Vagina (tissue), 2 donors: ENCODE data around the gene ADNP2. TPM values are rescaled to one million over a fixed set of nuclear protein-coding genes. Genes with fewer than 3 reads are reported as not detected.
"Not testable (repeated sequence)": the region's sequence is repeated elsewhere in the genome, so short reads cannot be mapped to it uniquely, and the experiment has no call there.

Experiments used
- DNase-seq, 2 donors: peaks; one replicate each; pipeline ENCODE4 v3.0.0-alpha.2; 2017; ENCODE audit errors: extremely low spot score in 2 of 2
- H3K27ac ChIP-seq: fragments of 200-600 bp; sonication (generic); one replicate; pipeline ENCODE4 v1.5.1; 2019
- H3K27me3 ChIP-seq: fragments of 200-600 bp; sonication (generic); one replicate; pipeline ENCODE4 v1.5.1; 2019
- H3K36me3 ChIP-seq, 2 donors: fragments of 200-600 bp; sonication (generic); one replicate each; pipeline ENCODE4 v1.5.1; 2017 to 2019
- H3K4me1 ChIP-seq: fragments of 200-600 bp; sonication (generic); one replicate; pipeline ENCODE4 v1.5.1; 2019
- H3K4me3 ChIP-seq, 2 donors: fragments of 200-600 bp; sonication (generic); 1 replicate in 1 of 2; 2 replicates in 1 of 2; pipeline ENCODE4 v1.5.1; 2016 to 2019
- H3K9me3 ChIP-seq: fragments of 200-600 bp; sonication (generic); one replicate; pipeline ENCODE4 v1.5.1; 2019
- CTCF ChIP-seq, 3 experiments: fragments of 450-650 bp in 2 of 3; fragments of 200-600 bp in 1 of 3; sonication (generic) in 1 of 3; IDR thresholded peaks; one replicate each; pipeline ENCODE4 v1.5.1; 2017 to 2019; ENCODE audit warnings: antibody characterized with exemption in 3 of 3, mild to moderate bottlenecking in 2 of 3, moderate library complexity in 2 of 3
- POLR2A ChIP-seq, 2 donors: fragments of 450-650 bp; IDR thresholded peaks; one replicate each; pipeline ENCODE4 v1.6.1; 2017; ENCODE audit warnings: antibody characterized with exemption in 2 of 2, mild to moderate bottlenecking in 2 of 2, moderate library complexity in 2 of 2
- POLR2AphosphoS5 ChIP-seq, 2 donors: sonication (generic); formaldehyde crosslinking; IDR thresholded peaks; one replicate each; pipeline ENCODE4 v1.9.0; 2017; ENCODE audit warnings: antibody characterized with exemption in 2 of 2, mild to moderate bottlenecking in 2 of 2, low read depth in 1 of 2; ENCODE audit not compliant: insufficient read depth in 1 of 2
- intact Hi-C: fragments of 100-400 bp; cut with DNase I; formaldehyde crosslinking; loops from one replicate; pipeline ENCODE4 v1.15.1; 2023
- total RNA-seq: library from RNA; depleted of rRNA; stranded (reverse); fragments of >200 nt; gene quantifications from one replicate; pipeline ENCODE4 v1.2.3, GENCODE V29; 2016

Gene ADNP2
- total RNA-seq, 1 donor from 2014 or later, result 21.4 TPM

- intact Hi-C loops, result no loop called here
- H3K27me3 ChIP-seq, result no peaks in the 10 kb centered on the region
Measured at GRCh38 chr18:80158365-80158764, 49.3 kb downstream of the ADNP2 start.

GRCh38 chr18:80159713-80160636, 50.9 kb downstream of the ADNP2 start:
- Histone ChIP-seq H3K36me3 (no peaks in the 10 kb centered on the region), H3K4me1 (no peaks in the 10 kb centered on the region), H3K27me3 (no peaks in the 10 kb centered on the region), H3K9me3 (no peaks in the 10 kb centered on the region), H3K27ac (no peak overlapping the region), H3K4me3 (peak overlapping the region in 1 of 2 donors; percentile 16)
- peak; percentile 56 to 82 for DNase-seq
- intact Hi-C loops, result no loop called here
- TF ChIP-seq CTCF (IDR thresholded peaks at IDR 0.05) (peak in 1 of 3 experiments; percentile 16), POLR2A (IDR thresholded peaks at IDR 0.05) (no peak), POLR2AphosphoS5 (IDR thresholded peaks at IDR 0.05; ENCODE audit: insufficient read depth in 1 of 2, low read depth in 1 of 2) (no peak)

More at GRCh38 chr18:80158365-80158764, 49.3 kb downstream of the ADNP2 start:
- Histone ChIP-seq H3K27ac (no peak overlapping the region), H3K4me1 (no peaks in the 10 kb centered on the region), H3K36me3 (no peaks in the 10 kb centered on the region), H3K9me3 (no peaks in the 10 kb centered on the region), H3K4me3 (no peak overlapping the region)
- DNase-seq, result peak in 1 of 2 donors; percentile 64
- no peak for TF ChIP-seq POLR2A (IDR thresholded peaks at IDR 0.05)
- no peak for TF ChIP-seq CTCF (IDR thresholded peaks at IDR 0.05)
- TF ChIP-seq POLR2AphosphoS5 (IDR thresholded peaks at IDR 0.05; ENCODE audit: insufficient read depth in 1 of 2, low read depth in 1 of 2), result no peak

DNA sequence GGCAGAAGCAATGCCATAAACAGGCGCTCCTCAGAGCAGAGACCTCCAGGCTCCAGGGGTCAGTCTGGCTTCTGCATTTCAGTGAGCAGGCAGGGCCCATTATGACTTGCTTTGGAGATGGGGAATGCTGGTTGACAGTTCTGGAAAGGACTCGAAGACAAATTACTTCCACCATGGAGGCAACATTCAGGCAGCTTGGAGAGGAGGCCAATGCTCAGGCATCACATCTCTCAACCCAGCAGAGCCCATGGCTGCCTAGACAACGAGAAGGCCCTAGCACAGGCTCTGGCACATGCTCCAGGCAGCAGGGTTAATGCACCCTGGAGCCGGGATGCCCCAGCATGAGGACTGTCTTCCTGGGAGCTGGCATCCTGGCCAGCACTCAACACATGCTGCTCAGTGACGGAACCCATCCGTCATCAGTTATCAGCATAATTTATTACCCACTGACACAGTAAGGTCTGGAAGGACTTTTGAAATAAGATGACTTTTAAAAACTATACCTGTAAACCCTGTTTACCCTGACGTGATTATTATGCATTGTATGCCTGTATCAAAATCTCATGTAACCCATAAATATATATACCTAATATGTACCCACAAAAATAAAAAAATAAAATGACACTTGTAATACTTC, 52.8 kb downstream of the ADNP2 start:
- TF ChIP-seq CTCF (IDR thresholded peaks at IDR 0.05) (no peak), POLR2AphosphoS5 (IDR thresholded peaks at IDR 0.05; ENCODE audit: insufficient read depth in 1 of 2, low read depth in 1 of 2) (no peak), POLR2A (IDR thresholded peaks at IDR 0.05) (no peak)
- Histone ChIP-seq H3K27ac (no peak overlapping the region), H3K9me3 (no peaks in the 10 kb centered on the region), H3K27me3 (no peaks in the 10 kb centered on the region), H3K4me3 (no peak overlapping the region), H3K4me1 (no peaks in the 10 kb centered on the region), H3K36me3 (no peaks in the 10 kb centered on the region)
- intact Hi-C loops, result no loop called here
- DNase-seq, result no peak

DNA sequence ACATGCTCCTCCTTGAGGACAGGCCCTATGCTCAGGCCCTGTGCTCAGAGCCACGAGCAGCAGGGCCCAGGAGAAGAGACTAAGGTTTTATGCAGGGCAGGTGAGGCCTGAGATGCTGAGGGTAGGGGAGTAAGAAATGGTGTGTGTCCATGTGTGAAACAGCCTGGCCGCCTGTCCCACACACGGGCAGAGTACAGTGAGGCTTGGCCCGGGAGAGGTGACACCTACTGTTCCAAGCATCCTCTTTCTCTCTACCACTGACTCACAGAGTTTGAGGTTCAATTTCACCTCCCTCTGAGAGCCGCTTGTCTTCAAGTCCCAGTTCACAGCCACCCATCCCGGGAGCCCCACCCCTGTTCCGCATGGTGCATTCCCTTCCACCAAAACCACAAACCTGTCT, 54.1 kb downstream of the ADNP2 start:
- intact Hi-C loops, result no loop called here
- TF ChIP-seq CTCF (IDR thresholded peaks at IDR 0.05) (no peak), POLR2A (IDR thresholded peaks at IDR 0.05) (no peak), POLR2AphosphoS5 (IDR thresholded peaks at IDR 0.05; ENCODE audit: insufficient read depth in 1 of 2, low read depth in 1 of 2) (no peak)
- no peaks in the 10 kb centered on the region for H3K36me3 ChIP-seq

DNA sequence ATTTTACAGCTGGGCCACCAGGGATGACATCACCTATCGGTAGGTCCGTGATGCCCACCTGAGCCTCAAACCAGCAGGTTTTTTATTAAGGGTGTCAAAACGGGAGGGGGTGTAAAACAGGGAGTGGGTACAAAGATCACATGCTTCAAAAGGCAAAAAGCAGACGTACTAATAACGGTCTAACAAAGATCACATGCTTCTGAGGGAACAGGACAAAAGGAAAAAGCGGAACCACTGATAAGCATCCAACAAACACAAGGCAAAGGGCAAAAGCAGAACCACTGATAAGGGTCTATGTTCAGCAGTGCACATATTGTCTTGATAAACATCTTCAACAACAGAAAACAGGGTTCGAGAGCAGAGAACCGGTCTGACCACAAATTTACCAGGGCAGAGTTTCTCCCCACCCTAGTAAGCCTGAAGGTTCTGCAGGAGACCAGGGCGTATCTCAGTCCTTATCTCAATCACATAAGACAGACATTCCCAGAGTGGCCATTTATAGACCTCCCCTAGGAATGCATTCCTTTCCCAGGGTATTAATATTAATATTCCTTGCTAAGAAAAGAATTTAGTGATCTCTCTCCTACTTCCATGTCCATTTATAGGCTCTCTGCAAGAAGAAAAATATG, 55.8 kb downstream of the ADNP2 start:
- intact Hi-C loops, H3K27ac ChIP-seq, H3K36me3 ChIP-seq, H3K9me3 ChIP-seq, DNase-seq, H3K4me1 ChIP-seq, H3K4me3 ChIP-seq, H3K27me3 ChIP-seq: not testable (repeated sequence)

More for the DNA sequence above, 54.1 kb downstream of the ADNP2 start:
- no peak for DNase-seq
- H3K27ac ChIP-seq, result no peak overlapping the region
- H3K4me3 ChIP-seq, result no peak overlapping the region
- no peaks in the 10 kb centered on the region for H3K9me3 ChIP-seq
- H3K4me1 ChIP-seq, result no peaks in the 10 kb centered on the region
- H3K27me3 ChIP-seq, result no peaks in the 10 kb centered on the region
